T-helper 22 cell (primary cell): ENCODE results near the gene UBASH3A.
"Not testable (repeated sequence)": the region's sequence is repeated elsewhere in the genome, so short reads cannot be mapped to it uniquely, and the experiment has no call there.

Experiments
- DNase-seq: peaks from one replicate; pipeline ENCODE4 v3.0.0-alpha.2; 2020; ENCODE audit warnings: low read depth

UBASH3A gene

GRCh38 chr21:42390193-42390592 lies 13.5 kb upstream of the UBASH3A start:
- DNase-seq: no peak

GRCh38 chr21:42390696-42391095 lies 13.0 kb upstream of the UBASH3A start:
- no peak for DNase-seq

GRCh38 chr21:42391297-42391696 lies 12.4 kb upstream of the UBASH3A start:
- DNase-seq: no peak

- DNase-seq: no peak
These were observed 10.8 kb upstream of the UBASH3A start for GRCh38 chr21:42392731-42393442.

- no peak for DNase-seq
These were observed 10.2 kb upstream of the UBASH3A start for GRCh38 chr21:42393443-42393950.

GRCh38 chr21:42395302-42395701 lies 8.4 kb upstream of the UBASH3A start:
- no peak for DNase-seq

- DNase-seq: no peak
These were observed 7.6 kb upstream of the UBASH3A start, which contains the start of gene TMPRSS3 for GRCh38 chr21:42395905-42396651. TSS of gene TMPRSS3 (minus strand) at chr21:42396052. CDS start at chr21:42395417, 635 bp downstream.

GRCh38 chr21:42396799-42397745 lies 6.6 kb upstream of the UBASH3A start:
- no peak for DNase-seq

- DNase-seq: no peak
These were observed 5.8 kb upstream of the UBASH3A start for GRCh38 chr21:42397746-42398394.

- no peak for DNase-seq
These were observed 5.2 kb upstream of the UBASH3A start for GRCh38 chr21:42398436-42399028.

- DNase-seq: no peak
These were observed 3.2 kb upstream of the UBASH3A start for GRCh38 chr21:42400525-42400924.

GRCh38 chr21:42401154-42401553 lies 2.5 kb upstream of the UBASH3A start:
- no peak for DNase-seq

GRCh38 chr21:42401820-42402251 lies 1.9 kb upstream of the UBASH3A start:
- no peak for DNase-seq

GRCh38 chr21:42404539-42404938 lies 837 bp downstream of the UBASH3A start:
- no peak for DNase-seq

GRCh38 chr21:42405064-42406013 lies 1.6 kb downstream of the UBASH3A start:
- DNase-seq: no peak

GRCh38 chr21:42406201-42406621 lies 2.5 kb downstream of the UBASH3A start:
- DNase-seq: no peak

GRCh38 chr21:42406866-42407265 lies 3.2 kb downstream of the UBASH3A start:
- DNase-seq: no peak

- no peak for DNase-seq
These were observed 3.8 kb downstream of the UBASH3A start for GRCh38 chr21:42407476-42407875.

GRCh38 chr21:42408718-42409117 lies 5.0 kb downstream of the UBASH3A start:
- not testable (repeated sequence) for DNase-seq

- no peak for DNase-seq
These were observed 5.7 kb downstream of the UBASH3A start for GRCh38 chr21:42409366-42409765.
